ENCODE measurements around the gene EPHA10.
A peak's percentile ranks its signal among the peaks of the same experiment; 100 is the strongest.

EPHA10 gene
- 0.17 to 0.30 reads per million in 2 experiments for total RNA-seq

- DNase-seq (ENCODE audit: low read depth), result no peak
Observed at GRCh38 chr1:37764888-37765441, at the start of gene EPHA10. Gene EPHA10 (minus strand): TSS chr1:37765120. CDS start chr1:37765066, 54 bp downstream.

DNA sequence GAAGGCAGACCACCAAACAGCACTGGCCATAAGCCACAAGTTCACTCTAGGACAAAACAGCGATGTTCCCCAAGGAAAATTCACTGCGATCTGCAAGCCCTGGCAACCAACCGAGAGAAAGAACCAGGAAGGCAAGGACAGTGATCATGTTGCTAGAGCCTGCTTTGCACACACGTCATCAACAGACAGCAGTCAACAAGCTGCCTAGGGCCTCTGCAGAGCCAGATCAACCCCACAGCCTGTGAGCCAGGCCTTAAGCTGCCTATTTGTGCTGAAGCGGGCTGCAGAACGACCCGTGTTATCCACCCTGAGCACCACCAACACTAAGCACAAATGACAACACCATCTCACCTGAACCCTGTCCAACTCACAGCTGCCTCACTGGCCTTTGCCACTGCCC, 49.3 kb upstream of the EPHA10 start:
- DNase-seq (ENCODE audit: low read depth), result no peak

- DNase-seq (ENCODE audit: low read depth), result no peak
Observed at GRCh38 chr1:37813529-37814145, 48.7 kb upstream of the EPHA10 start.

DNA sequence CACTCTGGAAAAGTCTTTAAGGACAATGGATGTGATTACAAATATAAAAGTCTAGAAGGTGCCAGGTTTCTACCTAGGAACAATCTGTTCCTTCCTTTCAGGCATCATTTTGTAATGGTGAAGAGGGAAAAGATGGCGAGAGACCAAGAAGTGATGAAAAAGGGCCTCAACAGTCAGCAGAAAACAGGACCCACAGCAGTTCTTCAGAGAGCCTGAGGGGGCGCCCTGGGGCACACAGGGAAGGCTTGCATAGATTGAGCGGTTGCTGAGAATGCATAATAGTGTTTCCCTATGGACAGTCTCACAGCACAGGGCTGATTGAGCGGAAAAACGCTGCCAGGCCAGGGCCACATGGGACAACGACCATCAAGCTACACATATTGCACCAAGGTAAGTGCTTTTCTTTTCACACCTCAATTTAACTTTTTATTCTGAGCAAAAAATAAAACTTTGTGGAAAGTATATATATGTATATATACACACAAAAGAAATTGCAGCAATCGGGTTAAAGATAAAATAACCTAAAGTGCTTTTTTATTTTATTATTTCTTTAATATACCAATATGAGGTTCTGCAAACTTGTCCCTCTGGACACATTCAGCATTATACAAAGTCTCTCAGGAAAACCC, 46.2 kb upstream of the EPHA10 start:
- DNase-seq (ENCODE audit: low read depth), result peak; percentile 48

GRCh38 chr1:37809942-37810341, 45.0 kb upstream of the EPHA10 start:
- no peak for DNase-seq (ENCODE audit: low read depth)

GRCh38 chr1:37808369-37809319, 43.7 kb upstream of the EPHA10 start:
- DNase-seq (ENCODE audit: low read depth), result no peak

DNA sequence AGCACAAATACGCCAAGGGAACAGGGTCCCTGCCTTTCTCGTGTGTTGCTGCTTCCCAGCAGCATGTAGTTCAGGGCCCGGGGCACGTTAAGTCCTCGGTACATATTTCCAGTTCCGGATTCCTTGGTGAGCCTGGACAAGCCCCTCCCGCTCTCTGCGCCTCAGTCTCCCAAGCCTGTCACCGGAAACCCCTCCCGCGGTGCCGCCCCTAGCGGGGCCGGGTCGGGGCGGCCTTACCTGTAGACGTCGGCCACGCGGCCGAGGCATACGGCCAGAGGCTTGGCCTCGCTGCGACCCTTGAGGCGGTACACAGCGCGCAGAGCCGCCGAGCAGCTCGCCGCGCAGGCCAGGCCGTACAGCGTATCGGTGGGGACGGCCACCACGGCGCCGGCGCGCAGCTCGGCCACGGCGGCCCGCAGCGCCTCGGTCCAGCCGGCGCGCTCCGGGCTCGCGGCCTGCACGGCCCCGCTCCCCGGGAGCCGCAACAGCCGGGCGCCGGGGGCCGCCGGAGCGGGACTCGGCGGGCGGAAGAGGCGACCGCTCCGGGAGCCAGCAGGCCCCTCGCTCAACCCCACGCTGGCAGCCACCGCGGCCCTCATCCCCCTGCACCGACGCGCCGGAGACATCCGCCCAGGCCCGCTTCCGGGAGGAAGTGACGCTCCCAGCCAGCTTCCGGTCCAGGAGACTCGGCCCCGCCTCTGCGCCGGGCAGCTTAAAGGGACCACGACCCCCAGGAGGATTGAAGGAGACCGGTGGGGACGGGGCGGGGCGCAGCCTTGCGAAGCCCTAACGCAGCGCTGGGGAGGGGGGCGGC, 42.8 kb upstream of the EPHA10 start, which contains the start of the genes C1orf122 and YRDC:
C1orf122 (plus strand) TSS at position 236 of the 814 bp plus-strand sequence. CDS start 615 bp downstream, outside the sequence.
YRDC (minus strand) TSS at position 654 of the 814 bp plus-strand sequence; CDS start at position 626, 28 bp downstream.
- DNase-seq (ENCODE audit: low read depth), result peak; percentile 84

GRCh38 chr1:37807220-37807554, 42.3 kb upstream of the EPHA10 start:
- DNase-seq (ENCODE audit: low read depth), result no peak

GRCh38 chr1:37802439-37802838, 37.5 kb upstream of the EPHA10 start:
- no peak for DNase-seq (ENCODE audit: low read depth)

DNA sequence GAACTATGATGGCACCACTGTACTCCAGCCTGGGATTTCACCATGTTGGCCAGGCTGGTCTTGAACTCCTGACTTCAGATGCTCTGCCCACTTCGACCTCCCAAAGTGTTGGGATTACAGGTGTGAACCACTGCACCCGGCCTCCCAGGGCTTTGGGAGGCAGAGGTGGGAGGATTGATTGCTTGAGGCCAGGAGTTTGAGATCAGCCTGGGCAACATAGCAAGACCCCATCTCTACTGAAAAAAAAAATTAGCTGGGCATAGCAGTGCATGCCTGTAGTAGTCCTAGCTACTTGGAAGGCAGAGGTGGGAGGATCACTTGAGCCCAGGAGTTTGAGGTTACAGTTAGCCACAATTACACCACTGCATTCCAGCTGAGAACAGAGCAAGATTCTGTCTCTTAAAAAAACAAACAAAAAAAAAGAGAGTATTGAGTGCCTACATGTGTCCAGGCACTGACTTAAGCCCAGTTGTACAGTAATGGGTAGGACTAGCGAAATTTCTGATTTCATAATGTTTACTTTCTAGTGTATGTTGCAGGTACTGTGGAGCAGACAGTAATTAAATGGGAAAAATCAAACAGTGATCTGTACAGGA, 32.9 kb upstream of the EPHA10 start:
- DNase-seq (ENCODE audit: low read depth), result no peak

GRCh38 chr1:37795340-37796125, 30.6 kb upstream of the EPHA10 start:
- DNase-seq (ENCODE audit: low read depth), result no peak

GRCh38 chr1:37794372-37795339, 29.7 kb upstream of the EPHA10 start:
- no peak for DNase-seq (ENCODE audit: low read depth)

DNA sequence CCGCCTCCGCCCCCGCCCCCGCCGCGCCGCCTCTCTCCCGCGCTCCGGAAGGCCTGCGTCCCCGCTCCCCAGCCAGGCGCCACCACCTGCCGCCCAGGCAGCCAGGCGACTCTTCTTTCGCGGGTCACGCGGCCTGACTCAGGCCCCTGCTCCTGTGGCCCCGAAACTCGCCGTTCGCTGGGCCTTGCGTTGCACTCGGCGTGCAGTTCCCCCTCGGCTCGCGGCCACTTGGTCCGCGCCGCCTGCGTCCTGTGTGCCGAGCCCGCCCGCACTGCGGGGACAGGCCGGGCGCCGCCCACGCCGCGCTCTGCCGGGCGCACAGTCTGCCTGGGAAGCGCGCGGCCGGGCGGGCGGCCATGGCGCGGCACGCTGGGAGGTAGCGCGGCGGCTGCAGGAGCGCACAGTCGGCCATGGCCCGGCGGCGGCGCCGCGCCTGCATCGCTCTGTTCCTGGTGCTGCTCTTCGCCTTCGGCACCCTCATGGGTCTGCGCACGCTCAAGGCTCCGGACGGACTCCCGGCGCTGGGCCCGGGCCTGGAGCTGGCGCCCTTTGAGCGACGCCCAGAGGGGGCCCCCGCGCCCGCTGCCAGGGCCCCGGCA, 29.0 kb upstream of the EPHA10 start, which contains the start of gene MANEAL:
MANEAL (plus strand) TSS at position 75 of the 599 bp plus-strand sequence; CDS start at position 411, 336 bp downstream.
- no peak for DNase-seq (ENCODE audit: low read depth)

DNA sequence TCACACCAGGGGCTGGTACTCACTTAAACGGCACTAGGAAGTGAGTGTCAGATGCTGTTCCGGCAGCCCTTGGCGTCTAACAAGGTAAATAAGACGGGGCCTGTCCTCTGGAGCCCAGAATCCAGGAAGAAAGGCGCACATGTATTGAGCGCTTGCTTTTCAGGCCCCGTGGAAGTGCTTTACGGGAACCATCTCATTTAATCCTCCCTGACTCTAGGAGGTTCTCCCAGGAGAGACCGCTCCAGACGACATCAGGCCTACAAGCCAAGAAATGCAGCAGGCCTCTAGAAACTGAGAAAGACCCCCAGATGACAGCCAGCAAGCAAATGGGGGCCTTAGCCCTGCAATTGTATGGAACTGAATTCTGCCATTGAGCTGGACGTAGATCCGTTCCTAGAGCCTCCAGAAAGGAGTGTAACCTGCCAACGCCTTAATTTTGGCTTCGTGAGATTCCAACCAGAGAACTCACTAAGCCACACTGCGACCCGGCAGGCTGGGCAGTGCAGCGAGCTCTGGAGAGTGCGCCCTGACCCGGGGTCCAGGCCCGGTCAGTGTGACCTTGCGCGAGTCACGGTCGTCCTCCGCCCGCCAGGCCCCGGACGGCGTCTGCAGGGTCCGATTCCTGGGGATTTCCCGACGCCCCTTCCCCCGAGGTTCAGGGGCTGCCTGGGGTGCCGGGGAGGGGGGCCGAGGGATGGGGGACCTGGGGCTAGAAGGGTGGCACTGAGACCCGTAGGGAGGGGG, 28.2 kb upstream of the EPHA10 start:
- DNase-seq (ENCODE audit: low read depth), result no peak

DNA sequence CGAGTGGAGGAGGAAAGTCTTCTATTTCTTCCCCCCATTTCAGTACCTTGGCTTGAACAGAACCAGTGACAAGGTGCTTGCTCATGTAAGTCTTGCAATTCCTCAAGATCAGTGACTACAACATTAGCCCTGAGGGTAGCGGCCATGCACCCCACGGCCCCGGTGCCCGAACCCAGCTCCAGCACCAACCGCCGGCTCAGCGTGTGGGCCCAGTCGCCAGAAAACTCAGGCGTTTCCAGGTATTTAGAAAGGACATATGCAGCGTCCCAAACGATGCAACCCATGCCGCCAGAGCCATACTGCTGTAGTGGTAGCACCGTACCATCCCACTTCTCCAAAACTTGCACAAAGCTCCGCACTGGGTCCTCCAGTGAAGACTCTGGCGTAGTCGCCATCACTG, 17.6 kb upstream of the EPHA10 start:
- no peak for DNase-seq (ENCODE audit: low read depth)

- DNase-seq (ENCODE audit: low read depth), result no peak
Observed at GRCh38 chr1:37778654-37779053, 13.7 kb upstream of the EPHA10 start.

DNA sequence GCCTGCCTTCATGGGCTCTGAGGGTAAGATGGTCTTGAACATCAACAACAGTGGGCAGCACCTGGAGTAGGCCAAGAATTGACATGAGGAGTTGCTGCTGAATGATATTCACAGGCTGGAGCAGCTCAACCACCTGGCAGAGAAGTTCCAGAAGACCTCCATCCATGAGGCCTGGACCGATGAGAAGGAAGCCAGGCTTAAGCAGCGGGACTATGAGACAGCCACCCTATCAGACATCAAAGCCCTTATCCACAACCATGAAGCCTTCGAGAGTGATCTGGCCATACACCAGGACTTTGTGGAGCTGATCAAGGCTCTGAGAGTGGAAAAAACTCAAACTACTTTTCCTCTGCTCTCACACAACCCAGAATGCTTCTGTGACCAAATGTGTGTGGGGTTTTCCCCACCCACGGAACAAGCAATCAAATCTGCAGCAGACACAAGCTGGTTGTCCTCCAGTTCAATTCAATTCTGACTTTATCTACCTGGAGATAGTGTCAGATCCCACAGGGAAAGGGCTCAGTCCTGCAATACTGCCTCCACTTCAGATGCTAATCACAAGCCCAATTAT, 12.1 kb upstream of the EPHA10 start:
- DNase-seq (ENCODE audit: low read depth), result no peak
